GM23248 (cell line): Measurements from ENCODE around the gene LCA5L.

Experiments
- EZH2 ChIP-seq: fragments of 200-600 bp; sonication (generic); IDR thresholded peaks from 2 replicates; pipeline ENCODE4 v1.6.1; 2018; ENCODE audit warnings: antibody characterized with exemption, mild to moderate bottlenecking; ENCODE audit not compliant: insufficient read depth, poor library complexity, severe bottlenecking
- EZH2phosphoT487 ChIP-seq: fragments of 200-600 bp; sonication (generic); IDR thresholded peaks from 2 replicates; pipeline ENCODE4 v1.6.1; 2018; ENCODE audit warnings: antibody characterized with exemption, moderate library complexity, mild to moderate bottlenecking, low read depth; ENCODE audit not compliant: insufficient read depth

DNA sequence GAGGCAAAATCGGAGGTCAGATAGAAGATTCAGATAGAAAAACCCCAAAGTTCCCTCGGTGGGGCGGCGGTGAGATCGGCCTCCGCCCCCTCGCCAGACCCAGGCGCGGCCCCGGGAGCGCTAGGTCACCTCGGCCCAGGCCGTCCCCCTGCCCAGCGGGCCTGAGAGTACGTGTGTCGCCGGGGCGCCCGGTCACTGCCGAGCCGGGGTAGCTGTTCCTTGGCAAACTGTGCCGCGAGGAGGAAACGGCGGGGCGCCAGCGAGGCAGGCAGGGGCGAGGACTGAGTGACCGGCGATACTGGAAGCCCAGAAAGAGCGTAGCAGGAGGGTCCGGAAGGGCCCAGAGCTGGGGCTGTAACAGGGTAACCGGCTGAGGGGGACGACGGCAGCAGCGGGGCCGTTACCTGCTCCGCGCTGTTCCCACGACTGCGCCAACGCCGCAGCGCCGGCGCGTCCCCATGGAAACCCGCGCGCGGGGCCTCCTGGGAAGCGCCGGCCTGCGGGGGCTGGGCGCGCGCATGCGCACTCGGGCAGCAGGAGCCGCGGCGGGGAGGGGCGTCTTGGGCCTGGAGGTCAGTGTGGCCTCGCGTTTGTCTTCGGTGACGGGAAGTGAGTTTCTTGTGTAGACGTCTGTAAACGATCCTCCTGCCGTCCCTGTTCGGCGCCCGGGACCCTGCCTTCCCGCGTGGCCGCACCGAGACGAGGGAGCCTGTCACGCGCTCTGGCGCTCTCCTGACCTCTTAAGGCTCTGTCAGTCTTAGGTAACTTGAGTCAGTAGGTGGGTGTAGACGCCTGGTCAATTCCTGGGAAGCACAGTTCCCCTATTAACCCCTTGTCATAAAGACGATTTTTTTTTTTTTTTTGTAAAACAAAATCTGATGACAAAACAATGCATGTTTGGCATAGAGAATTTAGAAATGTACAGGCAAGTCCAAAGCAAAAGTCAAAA lies at the start of gene LCA5L:
- TF ChIP-seq EZH2phosphoT487: no peak
- TF ChIP-seq EZH2: no peak
